Measurements from ENCODE around the gene MIB2.
"Not testable (repeated sequence)": the region's sequence is repeated elsewhere in the genome, so short reads cannot be mapped to it uniquely, and the experiment has no call there.

The MIB2 gene

GRCh38 chr1:1662830-1663560, 47.7 kb downstream of the MIB2 start:
- not testable (repeated sequence) for DNase-seq

DNA sequence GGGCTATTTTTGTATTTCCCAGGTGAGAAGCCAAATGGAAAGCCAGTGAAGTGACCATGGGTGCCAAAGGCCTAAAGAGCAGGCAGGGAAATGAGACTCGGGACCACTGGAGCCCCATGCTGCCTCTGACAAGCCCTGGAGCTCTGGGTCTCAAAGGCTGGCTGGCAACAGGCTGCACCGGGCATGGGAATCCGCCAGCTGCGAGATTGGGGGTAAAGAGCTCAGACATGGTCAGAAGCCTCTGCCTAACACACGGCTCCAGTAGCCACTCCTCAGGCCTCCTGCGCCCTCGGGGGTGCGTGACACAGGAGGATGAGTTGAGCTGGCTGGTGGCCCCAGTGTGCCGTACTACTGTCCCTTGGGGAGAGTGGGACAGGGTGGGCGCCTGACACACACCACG, 49.0 kb downstream of the MIB2 start:
- not testable (repeated sequence) for DNase-seq

GRCh38 chr1:1664941-1665814, 49.9 kb downstream of the MIB2 start:
- DNase-seq, result no peak

DNA sequence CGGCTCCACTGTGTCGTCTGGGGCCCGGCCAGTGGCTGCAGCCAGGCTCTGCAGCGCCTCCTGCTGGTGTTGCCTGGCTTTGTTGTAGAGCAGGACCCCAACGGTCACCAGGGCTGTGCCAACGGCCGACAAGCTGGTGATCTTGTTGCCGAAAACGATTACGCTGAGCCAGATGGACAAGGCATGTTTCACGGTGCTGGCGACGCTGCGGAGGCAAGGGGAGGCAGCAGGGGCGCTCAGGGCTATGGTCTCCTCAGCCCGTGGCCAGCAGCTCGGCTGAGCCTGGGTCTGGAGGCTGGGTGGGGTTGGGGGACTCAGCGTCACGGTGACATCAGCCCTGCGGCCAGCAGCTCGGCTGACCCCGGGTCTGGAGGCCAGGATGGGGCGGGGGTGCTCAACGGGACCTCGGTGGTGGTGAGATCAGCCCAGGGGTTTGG, 50.5 kb downstream of the MIB2 start:
- peak in 1 of 4 experiments; percentile 12 for DNase-seq

- no peak for DNase-seq
Observed at GRCh38 chr1:1666526-1666925, 51.2 kb downstream of the MIB2 start.

DNA sequence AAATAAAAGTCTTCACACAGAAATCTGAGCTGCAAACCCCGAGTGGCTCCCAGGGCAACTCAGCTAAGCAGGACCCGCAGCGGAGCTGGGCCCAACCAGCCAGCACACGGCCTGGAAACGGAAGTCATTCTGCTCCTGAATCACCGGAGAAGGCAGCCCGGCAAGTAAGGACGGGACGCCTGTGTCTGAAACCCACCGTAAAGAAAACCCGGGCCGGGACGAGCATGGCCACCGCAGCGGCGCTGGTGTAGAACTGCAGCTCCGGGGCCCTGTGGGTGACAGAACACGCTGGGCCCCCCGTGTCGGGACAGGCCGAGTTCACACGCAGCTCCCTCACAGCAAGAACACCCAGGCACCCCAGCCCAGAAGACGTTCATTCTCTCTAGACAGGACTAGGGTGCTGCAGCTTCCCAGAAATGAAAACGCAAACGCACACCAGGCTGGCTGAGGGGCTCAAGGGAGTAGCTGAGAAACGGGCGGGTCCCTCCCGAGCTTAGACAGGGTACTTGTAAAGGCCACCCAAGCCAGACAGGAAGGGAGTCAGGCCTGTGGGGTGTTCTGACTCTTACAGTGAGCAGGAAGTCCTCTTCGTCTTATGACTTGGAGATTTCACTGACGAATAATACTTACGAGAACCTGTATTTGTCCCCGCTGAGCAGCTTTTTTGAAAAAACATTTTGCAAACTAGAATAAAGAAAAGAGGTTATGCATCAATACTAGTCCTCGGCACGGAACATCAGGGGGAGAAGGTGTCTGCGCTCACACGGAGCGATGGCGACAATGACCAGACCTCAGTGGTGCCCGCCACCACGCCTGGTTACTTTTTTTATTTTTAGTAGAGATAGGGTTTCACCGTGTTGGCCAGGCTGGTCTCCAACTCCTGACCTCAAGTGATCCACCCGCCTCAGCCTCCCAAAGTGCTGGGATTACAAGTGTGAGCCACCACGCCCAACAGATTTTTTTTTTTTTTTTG, 54.5 kb downstream of the MIB2 start:
- DNase-seq, result no peak

DNA sequence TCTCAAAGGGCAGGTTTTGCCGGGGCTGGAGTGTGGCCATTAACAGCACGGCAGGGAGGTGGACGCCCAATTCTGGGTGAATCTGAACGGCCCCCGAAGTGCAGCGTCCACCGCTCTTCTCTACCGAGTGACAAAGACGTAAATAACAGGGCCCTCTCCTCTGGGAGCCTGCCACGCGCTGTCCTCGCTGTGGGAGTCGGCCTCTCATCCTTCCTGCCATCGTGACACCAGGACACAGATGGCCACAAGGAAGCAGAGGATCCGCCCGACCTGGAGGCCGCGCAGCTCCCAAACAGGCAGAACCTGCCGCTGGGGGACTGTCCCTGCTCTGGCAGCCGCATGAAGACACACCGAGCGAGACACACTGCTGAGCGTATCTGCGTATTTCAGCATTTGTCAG, 55.6 kb downstream of the MIB2 start:
- DNase-seq, result no peak

DNA sequence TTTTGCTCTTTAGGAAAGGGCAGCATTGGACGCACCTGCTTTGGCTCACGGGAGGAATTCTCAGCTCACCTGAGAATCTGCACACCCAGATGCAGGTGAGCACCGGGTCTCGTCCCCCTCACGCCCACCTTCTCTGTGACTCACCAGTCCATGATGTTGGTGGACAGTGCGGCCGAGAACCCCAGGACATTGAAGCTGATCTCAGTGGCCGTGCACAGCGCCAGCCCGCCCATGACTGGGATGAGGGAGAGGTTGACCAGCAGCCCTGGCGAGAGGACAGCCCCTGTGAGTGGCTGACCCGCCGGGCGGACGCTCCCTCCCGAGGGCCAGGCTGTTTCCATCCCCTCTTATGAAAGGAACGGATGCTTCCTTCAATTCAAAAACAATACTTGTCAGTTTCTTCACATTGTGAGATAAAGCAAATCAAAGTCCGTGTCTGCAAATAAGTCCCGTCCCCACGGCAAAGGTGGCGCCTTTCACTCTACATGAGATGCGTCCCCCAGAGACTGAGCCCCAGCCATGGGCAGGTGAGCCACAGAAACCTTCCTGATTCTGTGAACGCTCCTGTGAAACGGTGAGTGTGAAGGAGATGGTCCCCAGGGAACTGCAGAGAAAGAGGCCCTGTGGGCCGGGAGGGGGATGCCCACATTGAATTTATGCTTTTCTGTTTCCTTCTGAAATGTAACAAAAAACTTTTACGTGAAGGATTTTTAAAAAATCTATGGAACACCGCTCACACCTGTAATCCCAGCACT, 56.2 kb downstream of the MIB2 start:
- DNase-seq, result no peak

GRCh38 chr1:1672181-1672965, 57.1 kb downstream of the MIB2 start:
- no peak for DNase-seq

GRCh38 chr1:1674806-1675205, 59.5 kb downstream of the MIB2 start:
- not testable (repeated sequence) for DNase-seq

- DNase-seq, result not testable (repeated sequence)
Observed at GRCh38 chr1:1675218-1675617, 59.9 kb downstream of the MIB2 start.

DNA sequence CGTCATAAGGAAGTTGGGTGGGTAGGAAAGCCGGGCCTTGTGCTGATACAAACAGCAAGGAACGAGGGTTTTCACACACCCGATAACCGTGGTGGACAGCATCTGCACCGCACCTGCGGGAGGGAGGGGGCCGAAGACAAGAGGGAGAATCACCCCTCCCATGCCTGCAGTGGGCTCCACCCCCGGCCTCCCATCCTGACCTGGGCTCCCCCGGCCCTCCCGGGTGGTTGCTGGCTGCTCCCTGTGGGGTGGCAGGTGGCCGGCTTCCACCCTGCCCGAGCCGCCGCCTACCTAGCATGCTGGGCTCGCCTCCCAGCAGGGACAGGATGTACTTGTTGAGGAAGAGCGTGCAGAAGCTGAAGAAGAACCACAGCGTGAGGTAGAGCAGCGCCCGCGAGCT, 60.8 kb downstream of the MIB2 start:
- DNase-seq, result not testable (repeated sequence)

- DNase-seq, result peak in 2 of 4 experiments; percentile 32 to 37
Observed at GRCh38 chr1:1677718-1678580, 62.6 kb downstream of the MIB2 start.

DNA sequence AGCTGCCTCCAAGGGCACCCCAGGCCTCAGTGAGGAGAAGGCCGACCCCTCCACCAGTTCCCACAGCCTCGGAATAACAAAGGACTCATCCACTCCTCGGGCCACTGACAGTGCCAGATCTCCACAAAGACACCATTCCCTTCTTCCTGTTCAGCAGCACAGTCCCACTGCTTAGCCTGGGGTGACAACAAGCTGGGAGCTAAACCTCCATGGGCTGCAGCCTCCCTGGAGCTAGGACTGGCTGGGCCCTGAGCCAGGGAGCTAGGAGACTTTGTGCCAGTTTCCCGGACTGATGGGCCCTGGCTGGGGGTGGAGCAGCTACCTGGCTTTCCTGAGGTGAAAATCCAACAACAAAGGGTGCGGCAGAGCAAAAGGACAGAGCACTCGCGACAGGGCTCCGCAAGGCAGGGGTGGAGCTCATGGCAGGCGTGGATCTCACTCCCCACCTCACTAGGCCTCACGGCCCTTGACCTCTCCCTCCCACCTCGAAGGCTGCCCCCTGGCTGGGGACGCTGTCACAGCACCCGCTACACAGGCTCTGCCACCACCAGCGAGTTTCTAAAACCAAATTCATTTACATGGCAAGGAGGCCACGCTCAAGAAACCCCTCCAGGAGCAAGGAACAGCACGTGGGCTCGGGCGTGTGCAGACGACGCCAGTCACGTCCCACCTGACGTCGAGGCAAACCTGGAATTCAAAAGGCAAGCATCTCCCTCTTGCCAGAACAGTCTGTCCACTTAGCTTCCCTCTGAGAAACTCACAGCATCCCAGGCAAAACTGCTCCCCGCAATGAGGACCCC, 63.5 kb downstream of the MIB2 start:
- DNase-seq, result no peak

Measured in activated naive CD4-positive, alpha-beta T cell (primary cell).